Osteocyte (in vitro differentiated cells): ENCODE data around the gene CACNG8. TPM values are rescaled to one million over a fixed set of nuclear protein-coding genes. Genes with fewer than 3 reads are reported as not detected.
A peak's percentile ranks its signal among the peaks of the same experiment; 100 is the strongest.

Experiments used
- DNase-seq: peaks from one replicate; pipeline ENCODE4 v3.0.0; 2021; ENCODE audit warnings: mixed read lengths; ENCODE audit not compliant: unreplicated experiment; ENCODE audit errors: extremely low spot score
- H3K27ac Mint-ChIP-seq: one replicate; pipeline ENCODE4 v1.8.0; 2021; ENCODE audit warnings: mild to moderate bottlenecking, mixed read lengths; ENCODE audit not compliant: unreplicated experiment
- H3K27me3 Mint-ChIP-seq: one replicate; pipeline ENCODE4 v1.8.0; 2021; ENCODE audit warnings: mixed read lengths; ENCODE audit not compliant: unreplicated experiment
- H3K36me3 Mint-ChIP-seq: one replicate; pipeline ENCODE4 v1.8.0; 2021; ENCODE audit warnings: mixed read lengths; ENCODE audit not compliant: unreplicated experiment
- H3K4me1 Mint-ChIP-seq: one replicate; pipeline ENCODE4 v1.8.0; 2021; ENCODE audit warnings: mixed read lengths; ENCODE audit not compliant: unreplicated experiment
- H3K4me3 Mint-ChIP-seq: one replicate; pipeline ENCODE4 v1.8.0; 2021; ENCODE audit warnings: mild to moderate bottlenecking, moderate library complexity, mixed read lengths; ENCODE audit not compliant: unreplicated experiment
- H3K9me3 Mint-ChIP-seq: one replicate; pipeline ENCODE4 v1.8.0; 2021; ENCODE audit warnings: mixed read lengths; ENCODE audit not compliant: unreplicated experiment
- total RNA-seq: library from RNA; stranded (reverse); gene quantifications from 2 replicates; pipeline ENCODE4 v1.2.1, GENCODE V29; 2021
- TF ChIP-seq, protein P1 (sequence below): fragments of 200-600 bp; sonication (generic); IDR thresholded peaks from 2 replicates; pipeline ENCODE4 v1.5.0; 2021; ENCODE audit warnings: antibody characterized with exemption, mild to moderate bottlenecking, moderate library complexity

The CACNG8 gene
- total RNA-seq, 1 donor from 2014 or later = not detected

- Mint-ChIP-seq H3K4me3 (peak overlapping the region; percentile 72), H3K4me1 (peaks cover 17% of the 10 kb centered on the region), H3K27ac (no peak overlapping the region), H3K27me3 (peaks cover 41% of the 10 kb centered on the region), H3K36me3 (no peaks in the 10 kb centered on the region), H3K9me3 (peaks cover 7% of the 10 kb centered on the region)
- TF ChIP-seq, protein P1, sequence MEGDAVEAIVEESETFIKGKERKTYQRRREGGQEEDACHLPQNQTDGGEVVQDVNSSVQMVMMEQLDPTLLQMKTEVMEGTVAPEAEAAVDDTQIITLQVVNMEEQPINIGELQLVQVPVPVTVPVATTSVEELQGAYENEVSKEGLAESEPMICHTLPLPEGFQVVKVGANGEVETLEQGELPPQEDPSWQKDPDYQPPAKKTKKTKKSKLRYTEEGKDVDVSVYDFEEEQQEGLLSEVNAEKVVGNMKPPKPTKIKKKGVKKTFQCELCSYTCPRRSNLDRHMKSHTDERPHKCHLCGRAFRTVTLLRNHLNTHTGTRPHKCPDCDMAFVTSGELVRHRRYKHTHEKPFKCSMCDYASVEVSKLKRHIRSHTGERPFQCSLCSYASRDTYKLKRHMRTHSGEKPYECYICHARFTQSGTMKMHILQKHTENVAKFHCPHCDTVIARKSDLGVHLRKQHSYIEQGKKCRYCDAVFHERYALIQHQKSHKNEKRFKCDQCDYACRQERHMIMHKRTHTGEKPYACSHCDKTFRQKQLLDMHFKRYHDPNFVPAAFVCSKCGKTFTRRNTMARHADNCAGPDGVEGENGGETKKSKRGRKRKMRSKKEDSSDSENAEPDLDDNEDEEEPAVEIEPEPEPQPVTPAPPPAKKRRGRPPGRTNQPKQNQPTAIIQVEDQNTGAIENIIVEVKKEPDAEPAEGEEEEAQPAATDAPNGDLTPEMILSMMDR = no peak
- no peak for DNase-seq
These were observed 14.8 kb downstream of the CACNG8 start for GRCh38 chr19:53977429-53977990.

DNA sequence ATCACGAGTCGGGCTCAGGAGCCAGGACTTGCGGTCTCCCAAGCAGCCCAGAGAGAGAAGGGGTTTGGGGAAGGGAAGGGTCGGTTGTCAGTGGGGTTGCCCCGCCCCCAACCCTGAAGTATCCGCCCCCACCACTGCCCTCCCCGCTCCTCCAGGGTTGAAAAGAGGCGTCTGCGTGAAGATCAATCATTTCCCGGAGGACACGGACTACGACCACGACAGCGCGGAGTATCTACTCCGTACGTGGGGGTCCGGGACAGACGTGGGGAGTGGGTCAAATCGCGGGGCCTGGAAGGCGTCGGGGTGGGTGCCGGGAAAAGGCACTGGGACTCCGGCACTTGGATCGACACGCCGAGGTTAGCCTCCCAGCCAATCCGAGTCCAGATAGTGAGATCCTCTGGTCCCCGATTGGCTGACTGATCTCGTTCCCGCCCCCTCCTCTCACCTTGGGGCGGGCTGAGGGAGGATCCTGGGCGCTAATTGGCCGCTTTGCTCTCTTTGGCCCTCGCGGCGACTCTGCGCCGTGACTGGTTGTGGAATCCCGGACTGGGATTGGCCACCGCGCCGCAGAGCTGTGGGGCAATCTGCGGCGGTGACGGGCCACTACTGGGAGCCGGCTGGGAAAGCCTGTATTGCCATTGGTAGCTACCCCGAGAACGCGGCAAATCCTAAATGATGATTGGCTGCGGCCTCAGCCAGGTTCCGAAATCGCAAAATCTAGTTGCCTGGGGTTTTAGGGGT is 15.4 kb downstream of the CACNG8 start:
- Mint-ChIP-seq H3K27me3 (peaks cover 41% of the 10 kb centered on the region), H3K27ac (no peak overlapping the region)

GRCh38 chr19:53978975-53979801 is 16.5 kb downstream of the CACNG8 start:
- DNase-seq = no peak
- peaks cover 7% of the 10 kb centered on the region for H3K9me3 Mint-ChIP-seq
- no peaks in the 10 kb centered on the region for H3K36me3 Mint-ChIP-seq
- H3K4me1 Mint-ChIP-seq = peaks cover 17% of the 10 kb centered on the region
- no peak overlapping the region for H3K27ac Mint-ChIP-seq
- H3K4me3 Mint-ChIP-seq = no peak overlapping the region
- TF ChIP-seq, protein P1 = no peak
- peaks cover 41% of the 10 kb centered on the region for H3K27me3 Mint-ChIP-seq

More for the DNA sequence above, 15.4 kb downstream of the CACNG8 start:
- DNase-seq = no peak
- no peaks in the 10 kb centered on the region for H3K36me3 Mint-ChIP-seq
- H3K4me3 Mint-ChIP-seq = peak overlapping the region; percentile 72
- peaks cover 17% of the 10 kb centered on the region for H3K4me1 Mint-ChIP-seq
- TF ChIP-seq, protein P1 = no peak
- peaks cover 7% of the 10 kb centered on the region for H3K9me3 Mint-ChIP-seq

GRCh38 chr19:53980539-53981375 is 18.0 kb downstream of the CACNG8 start:
- Mint-ChIP-seq H3K4me1 (peaks cover 17% of the 10 kb centered on the region), H3K27ac (no peak overlapping the region), H3K27me3 (peaks cover 41% of the 10 kb centered on the region), H3K36me3 (no peaks in the 10 kb centered on the region), H3K9me3 (peaks cover 7% of the 10 kb centered on the region), H3K4me3 (no peak overlapping the region)
- no peak for DNase-seq
- TF ChIP-seq, protein P1 = no peak
